ENCODE results near the gene SORCS1.

The SORCS1 gene

GRCh38 chr10:106897719-106898118 lies 266.8 kb downstream of the SORCS1 start:
- no peak for DNase-seq (ENCODE audit: low read depth)

GRCh38 chr10:106894692-106895091 lies 269.8 kb downstream of the SORCS1 start:
- DNase-seq (ENCODE audit: low read depth) = no peak

GRCh38 chr10:106877574-106877973 lies 286.9 kb downstream of the SORCS1 start:
- DNase-seq (ENCODE audit: low read depth) = no peak

GRCh38 chr10:106874604-106874889 lies 290.0 kb downstream of the SORCS1 start:
- DNase-seq (ENCODE audit: low read depth) = no peak

- no peak for DNase-seq (ENCODE audit: low read depth)
Observed at GRCh38 chr10:106873770-106874603, 290.5 kb downstream of the SORCS1 start.

- DNase-seq (ENCODE audit: low read depth) = no peak
Observed at GRCh38 chr10:106872176-106872575, 292.3 kb downstream of the SORCS1 start.

GRCh38 chr10:106866244-106866845 lies 298.2 kb downstream of the SORCS1 start:
- DNase-seq (ENCODE audit: low read depth) = no peak

GRCh38 chr10:106864031-106864430 lies 300.5 kb downstream of the SORCS1 start:
- DNase-seq (ENCODE audit: low read depth) = no peak

GRCh38 chr10:106863549-106863948 lies 301.0 kb downstream of the SORCS1 start:
- DNase-seq (ENCODE audit: low read depth) = no peak

- DNase-seq (ENCODE audit: low read depth) = no peak
Observed at GRCh38 chr10:106859892-106860652, 304.4 kb downstream of the SORCS1 start.

- DNase-seq (ENCODE audit: low read depth) = no peak
Observed at GRCh38 chr10:106857728-106858127, 306.8 kb downstream of the SORCS1 start.

- no peak for DNase-seq (ENCODE audit: low read depth)
Observed at GRCh38 chr10:106857213-106857612, 307.3 kb downstream of the SORCS1 start.

- no peak for DNase-seq (ENCODE audit: low read depth)
Observed at GRCh38 chr10:106836933-106837663, 327.4 kb downstream of the SORCS1 start.

GRCh38 chr10:106832846-106833245 lies 331.7 kb downstream of the SORCS1 start:
- no peak for DNase-seq (ENCODE audit: low read depth)

- no peak for DNase-seq (ENCODE audit: low read depth)
Observed at GRCh38 chr10:106830471-106830870, 334.0 kb downstream of the SORCS1 start.

- DNase-seq (ENCODE audit: low read depth) = no peak
Observed at GRCh38 chr10:106830006-106830405, 334.5 kb downstream of the SORCS1 start.

- no peak for DNase-seq (ENCODE audit: low read depth)
Observed at GRCh38 chr10:106826716-106827115, 337.8 kb downstream of the SORCS1 start.

GRCh38 chr10:106825576-106826364 lies 338.7 kb downstream of the SORCS1 start:
- DNase-seq (ENCODE audit: low read depth) = no peak

GRCh38 chr10:106820579-106820978 lies 343.9 kb downstream of the SORCS1 start:
- no peak for DNase-seq (ENCODE audit: low read depth)

GRCh38 chr10:106819490-106819889 lies 345.0 kb downstream of the SORCS1 start:
- no peak for DNase-seq (ENCODE audit: low read depth)

GRCh38 chr10:106816318-106817085 lies 348.0 kb downstream of the SORCS1 start:
- DNase-seq (ENCODE audit: low read depth) = no peak

Data from T-helper 22 cell (primary cell).